GM12878 (cell line): ENCODE measurements around the gene OPN3. TPM values are rescaled to one million over a fixed set of nuclear protein-coding genes. Genes with fewer than 3 reads are reported as not detected.
A peak's percentile ranks its signal among the peaks of the same experiment; 100 is the strongest.

Source experiments
- FOXK2 ChIP-seq: fragments of 450-650 bp; IDR thresholded peaks from 2 replicates; pipeline ENCODE4 v1.6.1; 2017; ENCODE audit warnings: mild to moderate bottlenecking, moderate library complexity
- GATAD2B ChIP-seq: fragments of 450-650 bp; conservative IDR thresholded peaks from 2 replicates; pipeline ENCODE4 v1.6.1; 2017; ENCODE audit warnings: low read depth, mild to moderate bottlenecking, moderate library complexity
- NFXL1 ChIP-seq: fragments of 450-650 bp; IDR thresholded peaks from 2 replicates; pipeline ENCODE4 v1.6.1; 2017; ENCODE audit warnings: antibody characterized with exemption, mild to moderate bottlenecking, borderline replicate concordance
- NFYB ChIP-seq: IDR thresholded peaks from 2 replicates; pipeline ENCODE4 v1.6.1; 2011; ENCODE audit warnings: low read depth, mild to moderate bottlenecking, low read length, improper control_type of control experiment, moderate library complexity; ENCODE audit not compliant: insufficient read depth
- NR2C1 ChIP-seq: fragments of 450-650 bp; IDR thresholded peaks from 2 replicates; pipeline ENCODE4 v1.6.1; 2017; ENCODE audit warnings: antibody characterized with exemption, mild to moderate bottlenecking, moderate library complexity
- POLR2AphosphoS5 ChIP-seq: IDR thresholded peaks from 2 replicates; pipeline ENCODE4 v1.6.1; 2011; ENCODE audit warnings: mild to moderate bottlenecking, low read length, inconsistent platforms
- SMC3 ChIP-seq: IDR thresholded peaks from 2 replicates; pipeline ENCODE4 v1.6.1; 2011; ENCODE audit warnings: low read length, improper control_type of control experiment, borderline replicate concordance
- SRF ChIP-seq, 2 experiments: IDR thresholded peaks; 2 replicates each; pipeline ENCODE4 v1.6.1; 2011; ENCODE audit warnings: low read depth in 2 of 2, low read length in 2 of 2, mild to moderate bottlenecking in 1 of 2, moderate library complexity in 1 of 2
- ZNF217 ChIP-seq: fragments of 450-650 bp; IDR thresholded peaks from 2 replicates; pipeline ENCODE4 v1.6.1; 2017; ENCODE audit warnings: antibody characterized with exemption, mild to moderate bottlenecking
- ZNF274 ChIP-seq: IDR thresholded peaks from one replicate; pipeline ENCODE4 v1.8.0; 2011; ENCODE audit not compliant: insufficient read length, insufficient read depth
- polyA plus RNA-seq, 11 experiments: library from polyadenylated mRNA; depleted of rRNA in 4 of 11; unstranded in 6 of 11; stranded (reverse) in 5 of 11; fragments of >200 nt; fragmentation: Nextera tagmentation in 4 of 11; fragmentation: Illumina TruSeq in 1 of 11; extraction: Ambion mirVana in 4 of 11; extraction: Trizol in 1 of 11; gene quantifications; 1 replicate in 1 of 11; 2 replicates in 10 of 11; pipeline versions ENCODE4 v1.2.1 to v1.2.3, GENCODE V29; 2011 to 2016; ENCODE audit warnings: inconsistent platforms in 2 of 11, missing spikeins in 2 of 11, low read depth in 1 of 11
- total RNA-seq, 4 experiments: library from RNA; depleted of rRNA in 3 of 4; stranded (reverse); fragments of >200 nt in 3 of 4; fragmentation: Illumina TruSeq in 1 of 4; extraction: Trizol in 1 of 4; gene quantifications; 2 replicates each; pipeline versions ENCODE4 v1.2.1 to v1.2.3, GENCODE V29; 2013 to 2021
- TF ChIP-seq, protein P1 (sequence below): fragments of 450-650 bp; IDR thresholded peaks from 2 replicates; pipeline ENCODE4 v1.6.1; 2018; ENCODE audit warnings: mild to moderate bottlenecking, low read depth, moderate library complexity; ENCODE audit not compliant: partially characterized antibody
- TF ChIP-seq, protein P2 (sequence below): fragments of 450-650 bp; IDR thresholded peaks from 2 replicates; pipeline ENCODE4 v1.6.1; 2017; ENCODE audit warnings: antibody characterized with exemption, mild to moderate bottlenecking, moderate library complexity
- TF ChIP-seq, protein P3 (sequence below): fragments of 450-650 bp; IDR thresholded peaks from 2 replicates; pipeline ENCODE4 v1.6.1; 2017; ENCODE audit warnings: mild to moderate bottlenecking, low read depth, inconsistent platforms; ENCODE audit not compliant: poor library complexity, severe bottlenecking
- TF ChIP-seq, protein P4 (sequence below): IDR thresholded peaks from 2 replicates; pipeline ENCODE4 v1.6.1; 2012; ENCODE audit warnings: low read length, inconsistent platforms
- TF ChIP-seq, protein P5 (sequence below): fragments of 450-650 bp; IDR thresholded peaks from 2 replicates; pipeline ENCODE4 v1.6.1; 2016; ENCODE audit warnings: mild to moderate bottlenecking, moderate library complexity, borderline replicate concordance

OPN3 gene
- total and polyA plus RNA-seq, 10 of the 15 experiments (the other 5 are each of a cell fraction or from before 2014, with no cell fraction given): 0.26 to 12.2 (median 7.4) TPM

DNA sequence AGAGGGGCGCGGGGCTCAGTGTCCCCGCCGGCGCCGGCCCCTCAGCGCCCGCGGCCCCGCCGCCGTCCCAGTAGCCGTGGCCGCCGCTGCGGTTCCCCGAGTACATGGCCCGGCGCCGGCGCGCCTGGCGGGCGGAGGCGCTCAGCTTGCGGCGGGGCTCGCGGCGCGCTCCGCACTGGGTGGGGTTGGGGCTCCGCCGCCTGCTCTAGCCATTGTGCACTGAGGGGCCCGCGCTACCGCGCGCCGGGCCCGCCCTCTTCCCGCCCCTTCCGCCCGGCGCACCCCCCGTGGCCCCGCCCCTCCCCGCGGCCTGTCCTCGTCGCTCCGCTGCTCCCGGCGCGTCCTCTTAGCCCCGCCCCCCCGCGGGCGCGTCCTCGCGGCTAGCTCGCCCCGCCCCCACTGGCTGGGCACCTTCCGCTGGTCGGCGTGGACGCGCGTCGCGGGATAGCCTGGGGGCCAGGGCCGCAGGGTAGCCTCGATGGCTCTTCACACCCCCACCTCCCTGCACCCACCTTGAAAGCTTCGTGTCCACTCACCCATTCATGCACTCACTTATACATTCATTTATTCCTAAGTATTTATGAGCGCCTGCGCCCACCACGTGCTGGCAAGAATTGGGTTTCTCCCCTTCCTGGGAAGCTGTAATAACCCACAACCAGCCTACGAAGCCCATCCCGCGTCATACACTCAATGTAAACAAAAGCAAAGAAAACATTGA lies at the start of gene OPN3, which contains the start of gene CHML (continued):
- TF ChIP-seq, protein P1, sequence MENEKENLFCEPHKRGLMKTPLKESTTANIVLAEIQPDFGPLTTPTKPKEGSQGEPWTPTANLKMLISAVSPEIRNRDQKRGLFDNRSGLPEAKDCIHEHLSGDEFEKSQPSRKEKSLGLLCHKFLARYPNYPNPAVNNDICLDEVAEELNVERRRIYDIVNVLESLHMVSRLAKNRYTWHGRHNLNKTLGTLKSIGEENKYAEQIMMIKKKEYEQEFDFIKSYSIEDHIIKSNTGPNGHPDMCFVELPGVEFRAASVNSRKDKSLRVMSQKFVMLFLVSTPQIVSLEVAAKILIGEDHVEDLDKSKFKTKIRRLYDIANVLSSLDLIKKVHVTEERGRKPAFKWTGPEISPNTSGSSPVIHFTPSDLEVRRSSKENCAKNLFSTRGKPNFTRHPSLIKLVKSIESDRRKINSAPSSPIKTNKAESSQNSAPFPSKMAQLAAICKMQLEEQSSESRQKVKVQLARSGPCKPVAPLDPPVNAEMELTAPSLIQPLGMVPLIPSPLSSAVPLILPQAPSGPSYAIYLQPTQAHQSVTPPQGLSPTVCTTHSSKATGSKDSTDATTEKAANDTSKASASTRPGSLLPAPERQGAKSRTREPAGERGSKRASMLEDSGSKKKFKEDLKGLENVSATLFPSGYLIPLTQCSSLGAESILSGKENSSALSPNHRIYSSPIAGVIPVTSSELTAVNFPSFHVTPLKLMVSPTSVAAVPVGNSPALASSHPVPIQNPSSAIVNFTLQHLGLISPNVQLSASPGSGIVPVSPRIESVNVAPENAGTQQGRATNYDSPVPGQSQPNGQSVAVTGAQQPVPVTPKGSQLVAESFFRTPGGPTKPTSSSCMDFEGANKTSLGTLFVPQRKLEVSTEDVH: no peak
- TF ChIP-seq FOXK2: no peak
- TF ChIP-seq, protein P2, sequence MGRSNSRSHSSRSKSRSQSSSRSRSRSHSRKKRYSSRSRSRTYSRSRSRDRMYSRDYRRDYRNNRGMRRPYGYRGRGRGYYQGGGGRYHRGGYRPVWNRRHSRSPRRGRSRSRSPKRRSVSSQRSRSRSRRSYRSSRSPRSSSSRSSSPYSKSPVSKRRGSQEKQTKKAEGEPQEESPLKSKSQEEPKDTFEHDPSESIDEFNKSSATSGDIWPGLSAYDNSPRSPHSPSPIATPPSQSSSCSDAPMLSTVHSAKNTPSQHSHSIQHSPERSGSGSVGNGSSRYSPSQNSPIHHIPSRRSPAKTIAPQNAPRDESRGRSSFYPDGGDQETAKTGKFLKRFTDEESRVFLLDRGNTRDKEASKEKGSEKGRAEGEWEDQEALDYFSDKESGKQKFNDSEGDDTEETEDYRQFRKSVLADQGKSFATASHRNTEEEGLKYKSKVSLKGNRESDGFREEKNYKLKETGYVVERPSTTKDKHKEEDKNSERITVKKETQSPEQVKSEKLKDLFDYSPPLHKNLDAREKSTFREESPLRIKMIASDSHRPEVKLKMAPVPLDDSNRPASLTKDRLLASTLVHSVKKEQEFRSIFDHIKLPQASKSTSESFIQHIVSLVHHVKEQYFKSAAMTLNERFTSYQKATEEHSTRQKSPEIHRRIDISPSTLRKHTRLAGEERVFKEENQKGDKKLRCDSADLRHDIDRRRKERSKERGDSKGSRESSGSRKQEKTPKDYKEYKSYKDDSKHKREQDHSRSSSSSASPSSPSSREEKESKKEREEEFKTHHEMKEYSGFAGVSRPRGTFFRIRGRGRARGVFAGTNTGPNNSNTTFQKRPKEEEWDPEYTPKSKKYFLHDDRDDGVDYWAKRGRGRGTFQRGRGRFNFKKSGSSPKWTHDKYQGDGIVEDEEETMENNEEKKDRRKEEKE: no peak
- TF ChIP-seq POLR2AphosphoS5: peak; percentile 69; the same call in 1 of the 2 replicates
- TF ChIP-seq NR2C1: no peak
- no peak for TF ChIP-seq SRF (IDR thresholded peaks at IDR 0.05; ENCODE audit: low read depth in 2 of 2, low read length in 2 of 2)
- TF ChIP-seq, protein P3, sequence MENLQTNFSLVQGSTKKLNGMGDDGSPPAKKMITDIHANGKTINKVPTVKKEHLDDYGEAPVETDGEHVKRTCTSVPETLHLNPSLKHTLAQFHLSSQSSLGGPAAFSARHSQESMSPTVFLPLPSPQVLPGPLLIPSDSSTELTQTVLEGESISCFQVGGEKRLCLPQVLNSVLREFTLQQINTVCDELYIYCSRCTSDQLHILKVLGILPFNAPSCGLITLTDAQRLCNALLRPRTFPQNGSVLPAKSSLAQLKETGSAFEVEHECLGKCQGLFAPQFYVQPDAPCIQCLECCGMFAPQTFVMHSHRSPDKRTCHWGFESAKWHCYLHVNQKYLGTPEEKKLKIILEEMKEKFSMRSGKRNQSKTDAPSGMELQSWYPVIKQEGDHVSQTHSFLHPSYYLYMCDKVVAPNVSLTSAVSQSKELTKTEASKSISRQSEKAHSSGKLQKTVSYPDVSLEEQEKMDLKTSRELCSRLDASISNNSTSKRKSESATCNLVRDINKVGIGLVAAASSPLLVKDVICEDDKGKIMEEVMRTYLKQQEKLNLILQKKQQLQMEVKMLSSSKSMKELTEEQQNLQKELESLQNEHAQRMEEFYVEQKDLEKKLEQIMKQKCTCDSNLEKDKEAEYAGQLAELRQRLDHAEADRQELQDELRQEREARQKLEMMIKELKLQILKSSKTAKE: no peak
- TF ChIP-seq, protein P4, sequence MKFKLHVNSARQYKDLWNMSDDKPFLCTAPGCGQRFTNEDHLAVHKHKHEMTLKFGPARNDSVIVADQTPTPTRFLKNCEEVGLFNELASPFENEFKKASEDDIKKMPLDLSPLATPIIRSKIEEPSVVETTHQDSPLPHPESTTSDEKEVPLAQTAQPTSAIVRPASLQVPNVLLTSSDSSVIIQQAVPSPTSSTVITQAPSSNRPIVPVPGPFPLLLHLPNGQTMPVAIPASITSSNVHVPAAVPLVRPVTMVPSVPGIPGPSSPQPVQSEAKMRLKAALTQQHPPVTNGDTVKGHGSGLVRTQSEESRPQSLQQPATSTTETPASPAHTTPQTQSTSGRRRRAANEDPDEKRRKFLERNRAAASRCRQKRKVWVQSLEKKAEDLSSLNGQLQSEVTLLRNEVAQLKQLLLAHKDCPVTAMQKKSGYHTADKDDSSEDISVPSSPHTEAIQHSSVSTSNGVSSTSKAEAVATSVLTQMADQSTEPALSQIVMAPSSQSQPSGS: no peak
- no peak for TF ChIP-seq SMC3
- no peak for TF ChIP-seq NFXL1
- TF ChIP-seq ZNF217: no peak
- no peak for TF ChIP-seq ZNF274
- TF ChIP-seq, protein P5, sequence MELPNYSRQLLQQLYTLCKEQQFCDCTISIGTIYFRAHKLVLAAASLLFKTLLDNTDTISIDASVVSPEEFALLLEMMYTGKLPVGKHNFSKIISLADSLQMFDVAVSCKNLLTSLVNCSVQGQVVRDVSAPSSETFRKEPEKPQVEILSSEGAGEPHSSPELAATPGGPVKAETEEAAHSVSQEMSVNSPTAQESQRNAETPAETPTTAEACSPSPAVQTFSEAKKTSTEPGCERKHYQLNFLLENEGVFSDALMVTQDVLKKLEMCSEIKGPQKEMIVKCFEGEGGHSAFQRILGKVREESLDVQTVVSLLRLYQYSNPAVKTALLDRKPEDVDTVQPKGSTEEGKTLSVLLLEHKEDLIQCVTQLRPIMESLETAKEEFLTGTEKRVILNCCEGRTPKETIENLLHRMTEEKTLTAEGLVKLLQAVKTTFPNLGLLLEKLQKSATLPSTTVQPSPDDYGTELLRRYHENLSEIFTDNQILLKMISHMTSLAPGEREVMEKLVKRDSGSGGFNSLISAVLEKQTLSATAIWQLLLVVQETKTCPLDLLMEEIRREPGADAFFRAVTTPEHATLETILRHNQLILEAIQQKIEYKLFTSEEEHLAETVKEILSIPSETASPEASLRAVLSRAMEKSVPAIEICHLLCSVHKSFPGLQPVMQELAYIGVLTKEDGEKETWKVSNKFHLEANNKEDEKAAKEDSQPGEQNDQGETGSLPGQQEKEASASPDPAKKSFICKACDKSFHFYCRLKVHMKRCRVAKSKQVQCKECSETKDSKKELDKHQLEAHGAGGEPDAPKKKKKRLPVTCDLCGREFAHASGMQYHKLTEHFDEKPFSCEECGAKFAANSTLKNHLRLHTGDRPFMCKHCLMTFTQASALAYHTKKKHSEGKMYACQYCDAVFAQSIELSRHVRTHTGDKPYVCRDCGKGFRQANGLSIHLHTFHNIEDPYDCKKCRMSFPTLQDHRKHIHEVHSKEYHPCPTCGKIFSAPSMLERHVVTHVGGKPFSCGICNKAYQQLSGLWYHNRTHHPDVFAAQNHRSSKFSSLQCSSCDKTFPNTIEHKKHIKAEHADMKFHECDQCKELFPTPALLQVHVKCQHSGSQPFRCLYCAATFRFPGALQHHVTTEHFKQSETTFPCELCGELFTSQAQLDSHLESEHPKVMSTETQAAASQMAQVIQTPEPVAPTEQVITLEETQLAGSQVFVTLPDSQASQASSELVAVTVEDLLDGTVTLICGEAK: no peak
- peak; percentile 72; the same call in 1 of the 2 replicates for TF ChIP-seq GATAD2B
- no peak for TF ChIP-seq NFYB
